PFSK-1 (cell line): Measurements from ENCODE around the gene STS.

Experiments
- FOXP2 ChIP-seq: optimal IDR thresholded peaks from 2 replicates; pipeline ENCODE3; 2011; ENCODE audit warnings: borderline replicate concordance, control low read depth, inconsistent platforms; ENCODE audit not compliant: insufficient read depth; ENCODE audit errors: extremely low read length, extremely low read depth
- POLR2AphosphoS5 ChIP-seq: IDR thresholded peaks from 2 replicates; pipeline ENCODE4 v1.6.1; 2012; ENCODE audit warnings: low read depth, mild to moderate bottlenecking, control low read depth, low read length, moderate library complexity
- TAF1 ChIP-seq: IDR thresholded peaks from 2 replicates; pipeline ENCODE4 v1.6.1; 2012; ENCODE audit warnings: low read length, control low read depth, borderline replicate concordance; ENCODE audit not compliant: insufficient read depth
- TF ChIP-seq, protein P1 (sequence below), 2 experiments: IDR thresholded peaks; 2 replicates each; pipeline versions ENCODE4 v1.6.1 to v1.8.0; 2011 to 2012; ENCODE audit warnings: low read depth in 2 of 2, low read length in 2 of 2, control low read depth in 1 of 2, inconsistent platforms in 1 of 2, mild to moderate bottlenecking in 1 of 2, moderate library complexity in 1 of 2; ENCODE audit not compliant: insufficient read depth in 1 of 2

DNA sequence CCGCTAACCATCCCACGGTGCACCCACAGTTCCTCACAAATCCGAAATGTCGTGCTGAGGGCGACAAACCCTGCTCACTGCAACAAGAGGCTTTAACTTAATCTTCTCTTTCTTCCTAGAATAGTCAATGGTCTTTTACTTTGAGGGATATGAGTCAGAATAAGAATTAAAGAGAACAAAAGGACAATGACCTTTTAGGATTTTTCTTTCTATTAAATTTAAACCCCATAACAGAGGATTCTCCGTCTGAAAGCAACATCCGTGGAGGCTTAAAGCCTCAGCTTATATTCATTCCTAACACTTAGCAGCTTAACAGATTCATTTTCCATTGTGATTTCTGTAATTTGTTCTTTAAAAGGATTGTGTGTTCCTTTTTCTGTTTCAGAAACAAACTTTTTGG is 45.4 kb downstream of the STS start:
- no peak for TF ChIP-seq POLR2AphosphoS5
- TF ChIP-seq FOXP2 = no peak
- TF ChIP-seq, protein P1, sequence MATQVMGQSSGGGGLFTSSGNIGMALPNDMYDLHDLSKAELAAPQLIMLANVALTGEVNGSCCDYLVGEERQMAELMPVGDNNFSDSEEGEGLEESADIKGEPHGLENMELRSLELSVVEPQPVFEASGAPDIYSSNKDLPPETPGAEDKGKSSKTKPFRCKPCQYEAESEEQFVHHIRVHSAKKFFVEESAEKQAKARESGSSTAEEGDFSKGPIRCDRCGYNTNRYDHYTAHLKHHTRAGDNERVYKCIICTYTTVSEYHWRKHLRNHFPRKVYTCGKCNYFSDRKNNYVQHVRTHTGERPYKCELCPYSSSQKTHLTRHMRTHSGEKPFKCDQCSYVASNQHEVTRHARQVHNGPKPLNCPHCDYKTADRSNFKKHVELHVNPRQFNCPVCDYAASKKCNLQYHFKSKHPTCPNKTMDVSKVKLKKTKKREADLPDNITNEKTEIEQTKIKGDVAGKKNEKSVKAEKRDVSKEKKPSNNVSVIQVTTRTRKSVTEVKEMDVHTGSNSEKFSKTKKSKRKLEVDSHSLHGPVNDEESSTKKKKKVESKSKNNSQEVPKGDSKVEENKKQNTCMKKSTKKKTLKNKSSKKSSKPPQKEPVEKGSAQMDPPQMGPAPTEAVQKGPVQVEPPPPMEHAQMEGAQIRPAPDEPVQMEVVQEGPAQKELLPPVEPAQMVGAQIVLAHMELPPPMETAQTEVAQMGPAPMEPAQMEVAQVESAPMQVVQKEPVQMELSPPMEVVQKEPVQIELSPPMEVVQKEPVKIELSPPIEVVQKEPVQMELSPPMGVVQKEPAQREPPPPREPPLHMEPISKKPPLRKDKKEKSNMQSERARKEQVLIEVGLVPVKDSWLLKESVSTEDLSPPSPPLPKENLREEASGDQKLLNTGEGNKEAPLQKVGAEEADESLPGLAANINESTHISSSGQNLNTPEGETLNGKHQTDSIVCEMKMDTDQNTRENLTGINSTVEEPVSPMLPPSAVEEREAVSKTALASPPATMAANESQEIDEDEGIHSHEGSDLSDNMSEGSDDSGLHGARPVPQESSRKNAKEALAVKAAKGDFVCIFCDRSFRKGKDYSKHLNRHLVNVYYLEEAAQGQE (IDR thresholded peaks at IDR 0.05; ENCODE audit: insufficient read depth in 1 of 2, low read depth in 2 of 2, low read length in 2 of 2) = no peak
- no peak for TF ChIP-seq TAF1
